A673 (cell line): ENCODE results near the gene KRT7.

Experiments used
- CTCF ChIP-seq: fragments of 300-800, 200-600 bp; sonication (generic); conservative IDR thresholded peaks from 2 replicates; pipeline ENCODE4 v1.5.1; 2017; ENCODE audit warnings: low read depth, mild to moderate bottlenecking, antibody characterized with exemption, low read length, moderate library complexity, mixed read lengths
- EZH2 ChIP-seq: fragments of 200-600 bp; sonication (generic); IDR thresholded peaks from 2 replicates; pipeline ENCODE4 v1.6.1; 2017; ENCODE audit warnings: borderline replicate concordance, low read depth, mild to moderate bottlenecking, mixed read lengths, antibody characterized with exemption, low read length; ENCODE audit not compliant: poor library complexity, severe bottlenecking

- TF ChIP-seq CTCF (no peak), EZH2 (no peak)
Observed at GRCh38 chr12:52185400-52185967, 47.6 kb upstream of the KRT7 start.
